ENCODE data around the gene PRUNE2. TPM values are rescaled to one million over a fixed set of nuclear protein-coding genes. Genes with fewer than 3 reads are reported as not detected.

PRUNE2 gene
- total and polyA plus RNA-seq, 2 of the 8 experiments (the other 6 are each of a cell fraction or from before 2014, with no cell fraction given), result 5.5 to 13.3 TPM

DNA sequence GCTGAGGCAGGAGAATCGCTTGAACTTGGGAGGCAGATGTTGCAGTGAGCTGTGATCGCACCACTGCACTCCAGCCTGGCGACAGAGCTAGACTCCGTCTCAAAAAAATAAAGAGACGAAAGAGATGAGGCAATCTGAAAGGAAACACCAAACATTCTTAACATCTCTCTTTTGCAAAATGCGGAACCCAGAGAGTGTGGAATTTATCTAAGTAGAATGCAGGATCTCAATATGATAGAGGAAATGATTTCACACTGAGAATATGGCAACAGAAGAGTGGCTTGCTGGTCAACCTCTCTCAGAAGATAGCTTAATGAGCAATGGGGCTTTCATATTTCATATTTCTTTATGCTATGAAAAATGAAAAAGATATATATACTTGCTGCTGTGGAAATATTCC lies 175.1 kb downstream of the PRUNE2 start:
- no peak overlapping the region for H2BK20ac ChIP-seq (ENCODE audit: low read length)
- FAIRE-seq, result no peak
- TF ChIP-seq CEBPB (IDR thresholded peaks at IDR 0.05; ENCODE audit: low read depth, low read length) (no peak), ASH2L (IDR thresholded peaks at IDR 0.05; ENCODE audit: low read length) (no peak), RNF2 (IDR thresholded peaks at IDR 0.05; ENCODE audit: borderline replicate concordance, low read depth, low read length, missing control alignments, poor library complexity, severe bottlenecking) (no peak), CBX5 (IDR thresholded peaks at IDR 0.05; ENCODE audit: low read depth, low read length) (no peak), BCL11A (IDR thresholded peaks at IDR 0.05; ENCODE audit: low read depth in 2 of 2, low read length in 2 of 2) (no peak), JUN (IDR thresholded peaks at IDR 0.05; ENCODE audit: low read depth, low read length) (no peak), YY1 (IDR thresholded peaks at IDR 0.05; ENCODE audit: low read depth, low read length) (no peak), EP300 (IDR thresholded peaks at IDR 0.05; ENCODE audit: borderline replicate concordance in 1 of 2, low read depth in 2 of 2, low read length in 2 of 2) (no peak), CREB1 (IDR thresholded peaks at IDR 0.05) (no peak), NRF1 (IDR thresholded peaks at IDR 0.05; ENCODE audit: low read depth, low read length) (no peak), JUND (IDR thresholded peaks at IDR 0.05; ENCODE audit: low read length) (no peak), KDM1A (IDR thresholded peaks at IDR 0.05; ENCODE audit: borderline replicate concordance, low read length) (no peak), SIRT6 (IDR thresholded peaks at IDR 0.05; ENCODE audit: low read length) (no peak), RBBP5 (IDR thresholded peaks at IDR 0.05; ENCODE audit: borderline replicate concordance, low read depth, low read length) (no peak), E2F6 (IDR thresholded peaks at IDR 0.05) (no peak)

More for the DNA sequence above, 175.1 kb downstream of the PRUNE2 start:
- DNase-seq (ENCODE audit: low read depth in 1 of 2, low spot score in 2 of 2), result no peak
- Histone ChIP-seq H3K4me1 (replicated peaks in 1 of 4; ENCODE audit: control insufficient read depth in 3 of 4, insufficient read depth in 4 of 4, low read length in 3 of 4) (no peaks in the 10 kb centered on the region), H3K79me1 (ENCODE audit: low read depth, low read length) (no peaks in the 10 kb centered on the region), H3K23me2 (ENCODE audit: low read depth, low read length) (no peaks in the 10 kb centered on the region), H3K27me3 (replicated peaks in 1 of 4; ENCODE audit: control insufficient read depth in 3 of 4, extremely low read depth in 1 of 4, insufficient read depth in 3 of 4, low read length in 3 of 4) (no peaks in the 10 kb centered on the region), H3K56ac (replicated peaks; ENCODE audit: insufficient read length, low read depth, low read length) (no peak overlapping the region), H3K23ac (ENCODE audit: insufficient read length) (no peak overlapping the region), H3K4ac (replicated peaks; ENCODE audit: insufficient read length, low read depth, low read length) (no peak overlapping the region), H3K36me3 (ENCODE audit: control insufficient read depth in 2 of 4, insufficient read depth in 4 of 4, low read length in 3 of 4) (no peaks in the 10 kb centered on the region), H4K8ac (ENCODE audit: extremely low read depth, insufficient read depth, low read length) (no peak overlapping the region), H3K79me2 (ENCODE audit: control insufficient read depth in 1 of 2, insufficient read depth in 2 of 2, low read length in 2 of 2) (no peaks in the 10 kb centered on the region), H3K18ac (ENCODE audit: extremely low read depth, low read length) (no peak overlapping the region), H2AK5ac (ENCODE audit: low read depth, low read length) (no peak overlapping the region), H4K91ac (replicated peaks; ENCODE audit: insufficient read length, low read length) (no peak overlapping the region), H3K9ac (replicated peaks in 1 of 4; ENCODE audit: extremely low read depth in 1 of 4, low read depth in 3 of 4, low read length in 3 of 4) (no peak overlapping the region), H2BK5ac (ENCODE audit: low read depth, low read length) (no peak overlapping the region), H2AFZ (ENCODE audit: low read length) (no peak overlapping the region), H3K4me3 (ENCODE audit: extremely low read depth in 1 of 4, insufficient read depth in 2 of 4, low read depth in 3 of 4, low read length in 4 of 4) (no peak overlapping the region), H2BK120ac (replicated peaks; ENCODE audit: low read depth, low read length) (no peak overlapping the region), H2BK15ac (ENCODE audit: low read length) (no peak overlapping the region), H4K5ac (ENCODE audit: insufficient read length, low read depth, low read length) (no peak overlapping the region), H3K4me2 (ENCODE audit: insufficient read depth in 1 of 2, low read depth in 2 of 2, low read length in 2 of 2) (no peak overlapping the region), H2BK12ac (ENCODE audit: low read depth, low read length) (no peak overlapping the region), H4K20me1 (replicated peaks in 1 of 2; ENCODE audit: control insufficient read depth in 1 of 2, insufficient read depth in 2 of 2, low read length in 2 of 2) (no peaks in the 10 kb centered on the region), H3K9me3 (ENCODE audit: insufficient read depth in 2 of 2, low read depth in 1 of 2, low read length in 1 of 2) (no peaks in the 10 kb centered on the region), H3K14ac (ENCODE audit: insufficient read length) (no peak overlapping the region), H3K27ac (ENCODE audit: low read depth, low read length) (no peak overlapping the region)
- ChIA-PET CTCF (ENCODE audit: partially characterized antibody) (interaction anchor here (0.6 kb wide), 1 partner anchor 10 kb away, joined by 3 read pairs; no protein-coding TSS in a partner anchor), POLR2A (ENCODE audit: partially characterized antibody) (no interaction called here)
- 86% methylated on average over 6 of the region's 6 CpGs; no CpG with 5 or more reads in 1 of the 2 experiments for WGBS, 2 experiments (ENCODE audit: extremely low coverage in 1 of 2, insufficient coverage in 1 of 2, insufficient read length in 1 of 2, insufficient replicate concordance in 2 of 2, low coverage in 1 of 2, low lambda C conversion rate in 2 of 2, missing lambda C conversion rate in 1 of 2)

Data from H1 (cell line).